NT2/D1 (cell line): ENCODE data around the gene OBSCN.
"Not testable (repeated sequence)": the region's sequence is repeated elsewhere in the genome, so short reads cannot be mapped to it uniquely, and the experiment has no call there.

ENCODE experiments used
- DNase-seq: peaks from one replicate; pipeline ENCODE4 v3.0.0-alpha.2; 2011; ENCODE audit warnings: low read depth, low spot score
- H3K27me3 ChIP-seq: 2 replicates; pipeline ENCODE4 v1.6.0; 2011; ENCODE audit warnings: mild to moderate bottlenecking; ENCODE audit not compliant: insufficient read length, insufficient read depth
- H3K36me3 ChIP-seq: 2 replicates; pipeline ENCODE4 v1.6.1; 2011; ENCODE audit warnings: mild to moderate bottlenecking, low read length, mixed read lengths; ENCODE audit not compliant: insufficient read depth, insufficient read length
- H3K4me1 ChIP-seq: 2 replicates; pipeline ENCODE4 v1.5.1; 2011; ENCODE audit not compliant: insufficient read depth, insufficient read length
- H3K4me3 ChIP-seq: 2 replicates; pipeline ENCODE4 v1.5.1; 2011; ENCODE audit warnings: low read depth; ENCODE audit not compliant: insufficient read length
- H3K9ac ChIP-seq: 2 replicates; pipeline ENCODE4 v1.6.0; 2011; ENCODE audit warnings: low read depth; ENCODE audit not compliant: insufficient read length
- H3K9me3 ChIP-seq: 2 replicates; pipeline ENCODE4 v1.5.1; 2011; ENCODE audit warnings: mild to moderate bottlenecking, low read length; ENCODE audit not compliant: insufficient read depth
- SUZ12 ChIP-seq: IDR thresholded peaks from 2 replicates; pipeline ENCODE4 v1.6.1; 2011; ENCODE audit not compliant: insufficient read length, insufficient read depth; ENCODE audit errors: extremely low read depth
- YY1 ChIP-seq: IDR thresholded peaks from 2 replicates; pipeline ENCODE4 v1.6.1; 2011; ENCODE audit not compliant: insufficient read length, insufficient read depth
- ZNF274 ChIP-seq: IDR thresholded peaks from 2 replicates; pipeline ENCODE4 v1.6.1; 2011; ENCODE audit warnings: mild to moderate bottlenecking, low read depth, low read length

Gene OBSCN

DNA sequence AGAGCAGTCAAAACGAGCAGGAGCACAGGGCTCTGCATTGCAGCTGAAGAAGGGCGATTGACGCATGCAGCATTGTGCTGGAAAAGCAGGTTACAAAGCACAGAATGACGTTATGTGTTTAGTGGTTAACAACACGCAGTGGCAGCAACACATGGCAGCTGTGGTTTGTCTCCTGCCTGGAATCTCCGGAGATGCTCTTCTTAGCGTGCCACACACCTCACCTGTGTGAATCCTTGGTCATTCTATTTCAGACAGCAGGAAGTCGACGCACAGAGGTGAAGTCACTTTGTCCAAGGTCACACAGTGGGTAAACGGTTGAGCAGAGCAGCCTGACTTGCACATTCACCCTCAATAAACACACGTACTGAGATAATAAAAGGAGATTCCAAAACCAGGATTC lies 14.7 kb downstream of the OBSCN start:
- no peaks in the 10 kb centered on the region for H3K4me1 ChIP-seq
- H3K9me3 ChIP-seq, result peaks cover 16% of the 10 kb centered on the region; the same call in 1 of the 2 replicates
- H3K27me3 ChIP-seq, result no peaks in the 10 kb centered on the region
- DNase-seq, result no peak
- peaks cover 78% of the 10 kb centered on the region for H3K36me3 ChIP-seq
- no peak overlapping the region for H3K4me3 ChIP-seq
- no peak overlapping the region for H3K9ac ChIP-seq
- TF ChIP-seq SUZ12 (no peak), ZNF274 (no peak), YY1 (no peak)

DNA sequence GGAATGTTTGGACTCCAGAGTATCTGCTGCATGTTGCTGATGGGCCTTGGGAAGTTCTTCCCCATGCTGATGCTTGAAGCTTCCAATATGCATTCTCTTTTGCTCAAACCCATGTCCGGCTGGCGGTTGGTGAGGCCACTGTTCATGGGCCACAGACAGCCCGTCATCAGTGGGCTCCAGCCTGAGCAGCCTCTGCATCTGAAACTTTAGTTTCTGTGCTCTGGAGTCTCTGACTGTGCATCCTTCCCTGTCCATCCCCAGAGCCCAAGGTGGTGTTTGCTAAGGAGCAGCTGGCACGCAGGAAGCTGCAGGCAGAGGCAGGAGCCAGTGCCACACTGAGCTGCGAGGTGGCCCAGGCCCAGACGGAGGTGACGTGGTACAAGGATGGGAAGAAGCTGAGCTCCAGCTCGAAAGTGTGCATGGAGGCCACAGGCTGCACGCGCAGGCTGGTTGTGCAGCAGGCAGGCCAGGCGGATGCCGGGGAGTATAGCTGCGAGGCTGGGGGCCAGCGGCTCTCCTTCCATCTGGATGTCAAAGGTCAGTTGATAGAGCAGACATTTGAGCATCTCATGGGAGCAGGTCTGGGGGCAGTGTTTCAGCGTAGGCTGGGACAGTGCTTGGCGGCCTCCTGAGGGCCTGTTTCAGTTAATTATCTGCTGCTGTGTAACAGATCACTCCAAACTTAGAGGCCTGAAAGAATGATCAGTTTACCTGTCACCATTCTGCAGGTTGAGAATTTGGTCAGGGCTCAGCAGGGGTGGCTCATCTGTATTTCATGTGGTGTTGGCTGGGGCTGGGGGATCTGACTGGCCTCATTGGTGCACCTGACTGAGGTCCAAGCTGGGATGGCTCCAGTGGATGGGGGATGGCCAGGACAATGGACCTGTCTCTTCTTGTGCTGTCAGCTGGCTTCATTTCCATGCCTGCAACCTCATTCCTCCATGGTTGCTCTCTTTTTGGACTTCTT lies 16.6 kb downstream of the OBSCN start:
- H3K36me3 ChIP-seq, result peaks cover 71% of the 10 kb centered on the region
- no peak overlapping the region for H3K4me3 ChIP-seq
- H3K9ac ChIP-seq, result no peak overlapping the region
- no peaks in the 10 kb centered on the region for H3K4me1 ChIP-seq
- DNase-seq, result no peak
- TF ChIP-seq ZNF274 (no peak), YY1 (no peak), SUZ12 (no peak)
- peaks cover 16% of the 10 kb centered on the region; the same call in 1 of the 2 replicates for H3K9me3 ChIP-seq
- no peaks in the 10 kb centered on the region for H3K27me3 ChIP-seq

DNA sequence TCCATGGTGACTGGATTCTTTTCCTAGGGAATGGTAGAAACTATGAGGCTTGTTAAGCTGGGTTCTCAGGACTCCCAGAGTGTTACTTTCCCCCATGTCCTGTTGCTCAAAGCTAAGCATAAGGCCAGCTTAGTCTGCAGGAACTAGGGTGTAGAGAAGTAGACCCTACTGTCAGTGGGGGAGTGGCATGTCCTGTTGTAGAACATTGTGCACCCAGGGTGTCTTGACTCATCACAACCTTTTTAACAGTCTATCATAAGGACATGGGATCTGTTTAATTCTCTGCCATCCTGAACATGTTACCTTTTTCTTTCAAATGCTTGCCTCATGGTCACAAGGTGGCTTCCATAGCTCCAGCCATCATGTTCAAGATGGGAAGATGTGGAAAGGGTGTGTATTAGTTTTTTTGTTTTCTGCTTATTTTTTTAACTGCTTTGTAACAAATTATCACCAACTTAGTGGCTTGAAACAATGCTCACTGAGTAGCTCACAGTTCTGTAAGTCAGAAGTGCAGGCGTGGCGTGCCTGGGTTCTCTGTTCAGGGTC lies 17.4 kb downstream of the OBSCN start:
- Histone ChIP-seq H3K36me3 (peaks cover 64% of the 10 kb centered on the region), H3K4me1 (no peaks in the 10 kb centered on the region), H3K4me3 (no peak overlapping the region), H3K9me3 (peaks cover 16% of the 10 kb centered on the region; the same call in 1 of the 2 replicates), H3K9ac (no peak overlapping the region), H3K27me3 (no peaks in the 10 kb centered on the region)
- TF ChIP-seq ZNF274 (no peak), SUZ12 (no peak), YY1 (no peak)
- DNase-seq, result no peak

DNA sequence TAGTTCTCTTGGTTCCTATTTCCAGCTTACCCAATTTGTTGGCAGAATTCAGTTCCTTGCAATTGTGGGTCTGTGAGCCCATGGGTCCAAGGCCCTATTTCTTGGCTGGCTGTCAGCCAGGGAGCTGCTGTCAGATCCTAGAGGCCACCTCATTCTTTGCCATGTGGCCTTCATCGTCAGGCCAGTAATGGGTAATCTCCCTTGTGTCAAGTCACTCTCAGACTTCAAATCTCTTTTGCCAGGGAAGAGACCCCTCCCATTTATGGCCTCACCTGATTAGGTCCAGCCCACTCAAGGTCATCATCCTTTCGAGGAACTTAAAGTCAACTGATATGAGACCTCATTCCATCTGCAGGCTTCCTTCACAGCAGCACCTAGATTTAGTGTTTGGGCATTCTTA lies 17.9 kb downstream of the OBSCN start:
- H3K9me3 ChIP-seq, result peaks cover 16% of the 10 kb centered on the region; the same call in 1 of the 2 replicates
- H3K4me3 ChIP-seq, result no peak overlapping the region
- H3K36me3 ChIP-seq, result peaks cover 59% of the 10 kb centered on the region
- TF ChIP-seq SUZ12 (no peak), YY1 (no peak), ZNF274 (no peak)
- H3K27me3 ChIP-seq, result no peaks in the 10 kb centered on the region
- no peak overlapping the region for H3K9ac ChIP-seq
- no peak for DNase-seq
- no peaks in the 10 kb centered on the region for H3K4me1 ChIP-seq

DNA sequence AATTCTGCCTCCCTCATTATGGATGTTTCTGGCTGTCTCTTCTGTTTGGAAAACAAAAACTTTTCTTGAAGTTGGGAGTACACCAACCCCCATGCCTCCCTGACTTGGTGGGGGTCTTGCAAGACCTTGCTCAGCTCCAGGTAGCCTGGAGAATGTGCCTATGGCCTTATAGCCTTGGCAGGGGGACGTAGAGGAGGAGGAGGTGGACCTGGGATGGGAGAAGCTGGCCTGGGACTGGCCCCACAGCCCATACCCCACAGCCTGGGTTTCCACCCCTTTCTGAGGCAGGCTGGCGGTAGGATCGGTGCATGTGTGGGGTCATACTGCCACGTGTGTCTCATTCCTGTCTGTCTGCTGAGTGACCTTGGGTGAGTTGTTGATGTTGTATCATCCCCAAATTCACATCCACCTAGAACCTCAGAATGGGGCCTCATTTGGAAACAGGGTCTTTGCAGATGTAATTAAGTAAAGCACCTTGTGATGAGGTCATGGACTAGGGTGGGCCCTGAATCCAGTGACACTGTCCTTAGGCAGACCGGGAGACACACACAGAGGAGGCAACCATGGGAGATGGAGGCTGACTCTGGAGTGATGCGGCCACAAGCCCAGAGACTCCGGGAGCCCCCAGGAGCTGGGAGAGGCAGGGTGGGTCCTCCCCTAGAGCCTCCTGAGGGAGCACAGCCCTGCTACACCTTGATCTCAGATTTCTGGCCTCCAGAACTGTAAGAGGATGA lies 18.5 kb downstream of the OBSCN start:
- Histone ChIP-seq H3K9ac (no peak overlapping the region), H3K4me3 (no peak overlapping the region), H3K36me3 (peaks cover 55% of the 10 kb centered on the region), H3K9me3 (peaks cover 16% of the 10 kb centered on the region; the same call in 1 of the 2 replicates), H3K27me3 (no peaks in the 10 kb centered on the region), H3K4me1 (no peaks in the 10 kb centered on the region)
- DNase-seq, result no peak
- TF ChIP-seq SUZ12 (no peak), YY1 (no peak), ZNF274 (no peak)

DNA sequence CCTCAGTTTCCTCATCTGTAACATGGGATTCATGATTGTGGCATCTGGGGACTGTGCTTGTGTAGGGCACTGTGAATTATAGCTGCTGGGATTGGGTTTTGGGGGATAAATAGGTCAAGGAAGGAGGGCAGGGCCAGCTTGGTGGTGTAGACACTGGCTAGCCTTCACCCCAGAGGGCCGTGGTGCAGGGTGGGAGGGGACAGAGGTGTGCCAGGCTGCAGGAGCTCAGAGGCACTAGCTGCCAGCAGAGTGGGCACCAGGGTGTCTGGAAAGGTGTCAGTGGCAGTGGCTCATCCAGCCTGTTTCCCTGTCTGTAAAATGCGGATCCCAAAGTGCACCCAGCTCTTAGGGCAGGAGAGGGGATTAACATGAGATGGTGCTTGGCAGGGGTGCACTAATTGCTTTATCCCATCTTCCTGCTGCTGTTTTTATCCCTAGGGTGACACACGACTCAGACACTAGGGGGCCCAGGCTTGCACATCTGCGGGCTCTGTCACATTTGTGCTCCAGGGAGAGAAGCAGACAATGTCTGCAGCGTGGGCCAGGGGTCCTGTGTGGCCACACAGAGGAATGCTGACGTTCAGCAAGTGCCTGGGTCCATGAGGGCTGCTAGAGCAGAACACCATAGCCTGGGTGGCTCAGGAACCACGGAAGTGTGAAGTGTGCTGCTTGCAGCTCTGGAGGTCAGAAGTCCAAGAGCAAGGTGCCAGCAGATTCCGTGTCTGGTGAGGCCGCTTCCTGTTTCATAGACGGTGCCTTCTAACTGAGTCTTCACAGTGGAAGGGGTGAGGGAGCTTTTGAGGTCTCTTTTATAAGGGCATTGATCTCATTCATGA lies 19.3 kb downstream of the OBSCN start:
- Histone ChIP-seq H3K4me3 (no peak overlapping the region), H3K27me3 (no peaks in the 10 kb centered on the region), H3K9me3 (peaks cover 18% of the 10 kb centered on the region; the same call in 1 of the 2 replicates), H3K9ac (no peak overlapping the region), H3K4me1 (no peaks in the 10 kb centered on the region), H3K36me3 (peaks cover 59% of the 10 kb centered on the region)
- TF ChIP-seq YY1, result no peak
- TF ChIP-seq SUZ12, result no peak
- TF ChIP-seq ZNF274, result no peak
- DNase-seq, result no peak

DNA sequence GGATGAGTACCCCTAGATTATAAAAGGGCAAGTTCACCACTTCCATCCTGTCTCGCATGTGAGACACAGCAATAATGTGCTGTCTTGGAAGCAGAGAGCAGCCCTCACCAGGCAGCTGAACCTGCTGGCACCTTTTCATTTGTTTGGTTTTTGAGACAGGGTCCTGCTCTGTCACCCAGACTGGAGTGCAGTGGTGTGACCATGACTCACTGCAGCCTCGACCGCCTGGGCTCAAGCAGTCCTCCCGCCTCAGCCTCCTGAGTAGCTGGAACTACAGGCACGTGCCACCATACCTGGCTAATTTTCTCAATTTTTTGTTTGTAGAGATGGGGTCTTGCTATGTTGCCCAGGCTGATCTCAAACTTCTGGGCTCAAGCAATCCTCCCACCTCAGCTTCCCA lies 20.3 kb downstream of the OBSCN start:
- H3K4me1 ChIP-seq, H3K9ac ChIP-seq, H3K27me3 ChIP-seq, DNase-seq, H3K4me3 ChIP-seq: not testable (repeated sequence)
- Histone ChIP-seq H3K36me3 (peaks cover 61% of the 10 kb centered on the region), H3K9me3 (peaks cover 28% of the 10 kb centered on the region)
